Activated CD8-positive, alpha-beta memory T cell treated with anti-CD3 and anti-CD28 coated beads, Interleukin-2, amount 50 U/mL, for 48 hours (primary cell): Measurements from ENCODE around the gene SSBP2.

Experiments
- DNase-seq: peaks from one replicate; pipeline ENCODE4 v3.0.0-alpha.2; 2020

SSBP2 gene

GRCh38 chr5:81751009-81751835 lies at the start of gene SSBP2:
SSBP2 (minus strand) TSS chr5:81751097; CDS start chr5:81751042, 55 bp downstream.
- DNase-seq, result peak; percentile 97

- no peak for DNase-seq
These were observed 44.8 kb upstream of the SSBP2 start for GRCh38 chr5:81795666-81796065.

- DNase-seq, result no peak
These were observed 43.3 kb upstream of the SSBP2 start for GRCh38 chr5:81794226-81794625.

- DNase-seq, result no peak
These were observed 39.4 kb upstream of the SSBP2 start for GRCh38 chr5:81790336-81790735.

GRCh38 chr5:81789033-81789432 lies 38.1 kb upstream of the SSBP2 start:
- DNase-seq, result no peak

GRCh38 chr5:81788329-81788728 lies 37.4 kb upstream of the SSBP2 start:
- DNase-seq, result no peak

GRCh38 chr5:81787474-81788242 lies 36.8 kb upstream of the SSBP2 start:
- DNase-seq, result no peak

- DNase-seq, result no peak
These were observed 36.1 kb upstream of the SSBP2 start for GRCh38 chr5:81786991-81787390.

GRCh38 chr5:81786496-81786895 lies 35.6 kb upstream of the SSBP2 start:
- no peak for DNase-seq

GRCh38 chr5:81785322-81785721 lies 34.4 kb upstream of the SSBP2 start:
- no peak for DNase-seq

- DNase-seq, result no peak
These were observed 32.5 kb upstream of the SSBP2 start for GRCh38 chr5:81783401-81783800.

GRCh38 chr5:81782811-81783210 lies 31.9 kb upstream of the SSBP2 start:
- no peak for DNase-seq

GRCh38 chr5:81779916-81780266 lies 29.0 kb upstream of the SSBP2 start:
- DNase-seq, result peak; percentile 54

GRCh38 chr5:81779125-81779915 lies 28.4 kb upstream of the SSBP2 start:
- peak; percentile 68 for DNase-seq

GRCh38 chr5:81778642-81779041 lies 27.7 kb upstream of the SSBP2 start:
- DNase-seq, result no peak

- DNase-seq, result no peak
These were observed 25.4 kb upstream of the SSBP2 start for GRCh38 chr5:81776258-81776657.

GRCh38 chr5:81774374-81774773 lies 23.5 kb upstream of the SSBP2 start:
- DNase-seq, result no peak

- DNase-seq, result no peak
These were observed 22.7 kb upstream of the SSBP2 start for GRCh38 chr5:81773574-81773973.

- no peak for DNase-seq
These were observed 22.3 kb upstream of the SSBP2 start for GRCh38 chr5:81773161-81773560.

- DNase-seq, result no peak
These were observed 21.6 kb upstream of the SSBP2 start for GRCh38 chr5:81772488-81772887.

GRCh38 chr5:81768935-81769452 lies 18.1 kb upstream of the SSBP2 start:
- no peak for DNase-seq

- no peak for DNase-seq
These were observed 17.0 kb upstream of the SSBP2 start for GRCh38 chr5:81767938-81768337.

- DNase-seq, result no peak
These were observed 16.2 kb upstream of the SSBP2 start for GRCh38 chr5:81767097-81767496.
